HL-60 (cell line): ENCODE results near the gene ESD.

Experiments used
- CTCF ChIP-seq: IDR thresholded peaks from one replicate; pipeline ENCODE4 v1.5.1; 2011; ENCODE audit warnings: low read length, control low read depth, inconsistent platforms; ENCODE audit not compliant: insufficient read depth
- GABPA ChIP-seq: IDR thresholded peaks from 2 replicates; pipeline ENCODE4 v1.6.1; 2012; ENCODE audit warnings: low read depth
- POLR2AphosphoS5 ChIP-seq: IDR thresholded peaks from 2 replicates; pipeline ENCODE4 v1.6.1; 2012; ENCODE audit warnings: low read depth
- SPI1 ChIP-seq: IDR thresholded peaks from 2 replicates; pipeline ENCODE4 v1.6.1; 2012; ENCODE audit warnings: low read depth, mild to moderate bottlenecking, borderline replicate concordance

GRCh38 chr13:46728777-46729176, 68.2 kb downstream of the ESD start:
- no peak for TF ChIP-seq CTCF
- no peak for TF ChIP-seq POLR2AphosphoS5
- TF ChIP-seq SPI1, result no peak
- TF ChIP-seq GABPA, result no peak
